ENCODE data around the gene GNG4. TPM values are rescaled to one million over a fixed set of nuclear protein-coding genes. Genes with fewer than 3 reads are reported as not detected.
"Not testable (repeated sequence)": the region's sequence is repeated elsewhere in the genome, so short reads cannot be mapped to it uniquely, and the experiment has no call there.

GNG4 gene
- total RNA-seq, 1 donor from 2014 or later: 0.13 TPM

DNA sequence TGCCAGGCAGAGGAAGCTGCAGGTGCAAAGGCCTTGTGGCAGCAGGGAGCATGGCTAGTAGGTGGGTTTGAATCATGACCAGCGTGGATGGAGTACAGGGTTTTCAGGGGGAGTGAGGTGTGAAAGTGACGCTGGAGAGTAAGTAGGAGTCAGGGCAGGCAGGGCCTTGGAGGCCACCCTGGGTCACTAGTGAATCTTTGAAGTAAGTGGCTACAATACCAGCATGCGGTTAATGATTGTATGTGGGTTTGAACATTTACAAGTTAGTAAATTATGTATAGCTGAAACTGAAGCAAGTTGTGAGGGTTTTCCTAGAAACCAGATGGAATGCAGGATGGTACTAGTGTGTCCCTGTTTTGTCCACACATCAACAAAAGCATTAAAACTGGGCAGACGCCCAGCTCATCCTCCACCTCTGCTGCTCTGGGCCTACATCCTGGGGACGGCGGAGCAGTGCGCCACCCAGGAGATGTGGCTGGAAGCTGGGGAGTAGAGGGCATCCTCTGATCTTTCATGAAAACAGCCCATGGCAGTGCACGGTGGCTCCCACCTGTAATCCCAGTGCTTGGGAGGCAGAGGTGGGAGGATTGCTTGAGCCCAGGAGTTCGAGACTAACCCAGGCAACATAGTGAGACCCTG, 104.2 kb downstream of the GNG4 start:
- DNase-seq (ENCODE audit: low read depth in 2 of 2): no peak

DNA sequence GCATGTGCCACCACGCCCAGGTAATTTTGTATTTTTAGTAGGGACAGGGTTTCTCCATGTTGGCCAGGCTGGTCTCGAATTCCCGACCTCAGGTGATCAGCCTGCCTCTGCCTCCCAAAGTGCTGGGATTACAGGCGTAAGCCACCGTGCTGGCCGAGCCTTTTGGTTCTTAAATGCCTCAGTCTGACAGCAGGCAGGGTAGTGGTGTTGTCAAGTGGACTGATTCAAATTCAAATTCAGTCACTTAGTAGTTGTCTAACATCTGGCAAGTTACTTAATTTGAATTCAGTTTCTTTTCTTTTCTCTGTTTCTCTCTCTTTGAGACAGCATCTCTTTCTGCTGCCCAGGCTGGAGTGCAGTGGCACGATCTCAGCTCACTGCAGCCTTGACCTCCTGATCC, 106.7 kb downstream of the GNG4 start:
- not testable (repeated sequence) for DNase-seq (ENCODE audit: low read depth in 2 of 2)

DNA sequence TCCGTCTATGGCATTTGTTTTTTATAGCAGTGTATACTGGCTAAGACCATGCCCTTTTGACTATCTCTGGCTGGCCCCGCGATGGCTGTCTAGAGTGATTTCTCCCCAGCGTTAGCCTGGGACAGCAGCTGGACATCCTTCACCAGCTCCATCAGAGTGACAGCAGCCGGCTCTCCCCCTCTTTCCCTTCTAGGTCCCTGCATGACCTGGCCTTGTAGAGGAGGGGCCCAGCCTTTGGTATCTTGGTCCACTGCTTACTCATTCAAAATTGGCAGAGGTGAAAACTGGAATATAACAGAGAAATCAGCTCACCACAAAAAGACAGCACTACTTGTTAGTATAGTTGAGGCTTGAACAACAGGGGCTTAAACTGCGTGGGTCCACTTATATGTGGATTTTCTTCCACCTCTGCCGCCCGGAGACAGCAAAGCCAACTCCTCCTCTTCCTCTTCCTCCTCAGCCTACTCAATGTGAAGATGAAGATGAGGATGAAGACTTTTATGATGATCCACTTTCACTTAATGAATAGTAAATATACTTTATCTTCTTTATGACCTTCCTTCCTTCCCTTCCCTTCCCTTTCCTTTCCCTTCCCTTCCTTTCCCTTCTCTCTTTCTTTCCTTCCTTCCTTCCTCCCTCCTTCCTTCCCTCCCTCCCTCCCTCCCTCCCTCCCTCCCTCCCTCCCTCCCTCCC, 116.0 kb downstream of the GNG4 start:
- no peak for DNase-seq (ENCODE audit: low read depth in 2 of 2)

DNA sequence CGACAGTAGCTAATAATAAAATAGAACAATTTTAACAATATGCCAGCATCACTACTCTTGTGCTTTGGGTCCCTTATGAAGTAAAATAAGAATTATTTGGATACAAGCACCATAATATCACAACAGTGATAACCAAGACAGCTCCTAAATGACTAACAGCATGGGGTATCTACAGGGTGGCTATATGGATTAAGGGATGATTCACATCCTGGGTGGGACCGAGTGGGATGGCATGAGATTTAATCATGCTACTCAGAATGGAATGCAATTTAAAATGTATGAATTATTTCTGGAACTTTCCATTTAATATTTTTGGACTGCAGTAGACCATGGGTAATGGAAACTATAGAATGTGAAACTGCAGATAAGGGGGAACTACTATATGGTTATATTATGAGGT, 117.2 kb downstream of the GNG4 start:
- DNase-seq (ENCODE audit: low read depth in 2 of 2): no peak

DNA sequence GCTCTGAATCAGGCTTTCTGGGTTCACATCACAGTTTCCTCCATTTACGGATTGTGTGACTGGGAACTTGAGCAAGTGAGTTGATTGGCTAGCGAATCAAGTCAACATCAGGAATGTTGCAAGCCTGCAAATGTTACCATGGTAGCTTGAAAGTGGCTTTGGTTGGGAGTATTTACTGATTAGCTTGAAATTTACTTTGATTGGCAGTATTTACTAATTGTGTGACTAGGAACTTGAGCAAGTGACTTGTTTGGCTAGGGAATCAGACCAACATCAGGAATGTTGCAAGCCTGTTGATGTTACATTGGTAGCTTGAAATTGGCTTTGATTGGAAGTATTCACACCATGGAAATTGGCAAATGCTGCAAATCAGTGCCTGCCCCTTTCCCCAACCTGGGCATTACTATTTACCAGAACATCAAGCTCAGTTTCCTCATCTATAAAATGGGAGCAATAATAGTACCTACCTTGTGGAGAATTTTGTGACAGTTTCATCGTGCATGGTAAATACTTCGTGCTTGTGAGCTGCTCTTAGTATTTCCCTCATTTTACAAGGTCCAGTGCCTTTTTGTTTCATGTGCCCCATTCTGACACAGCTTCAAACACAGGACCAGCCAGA, 122.3 kb downstream of the GNG4 start:
- no peak for DNase-seq (ENCODE audit: low read depth in 2 of 2)

DNA sequence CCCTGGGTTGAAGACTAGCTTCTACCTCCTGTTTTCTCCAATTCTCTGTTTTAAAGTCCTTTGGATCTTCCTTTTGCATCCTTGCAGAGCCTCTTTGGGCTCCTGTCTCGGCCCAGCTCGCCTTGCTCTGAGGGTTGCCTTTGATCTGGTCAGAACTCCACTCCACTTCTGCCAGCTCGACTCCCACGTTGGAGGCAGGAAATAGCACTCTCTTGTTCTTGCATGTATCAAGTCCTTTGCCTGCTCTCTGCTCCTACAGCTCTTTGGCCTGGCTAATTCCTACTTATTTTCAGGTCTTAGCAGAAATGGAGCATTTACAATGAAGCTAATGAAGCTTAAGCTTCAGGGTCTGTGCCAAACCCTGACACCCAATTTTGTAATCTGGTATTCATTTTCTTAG, 124.3 kb downstream of the GNG4 start:
- no peak for DNase-seq (ENCODE audit: low read depth in 2 of 2)

DNA sequence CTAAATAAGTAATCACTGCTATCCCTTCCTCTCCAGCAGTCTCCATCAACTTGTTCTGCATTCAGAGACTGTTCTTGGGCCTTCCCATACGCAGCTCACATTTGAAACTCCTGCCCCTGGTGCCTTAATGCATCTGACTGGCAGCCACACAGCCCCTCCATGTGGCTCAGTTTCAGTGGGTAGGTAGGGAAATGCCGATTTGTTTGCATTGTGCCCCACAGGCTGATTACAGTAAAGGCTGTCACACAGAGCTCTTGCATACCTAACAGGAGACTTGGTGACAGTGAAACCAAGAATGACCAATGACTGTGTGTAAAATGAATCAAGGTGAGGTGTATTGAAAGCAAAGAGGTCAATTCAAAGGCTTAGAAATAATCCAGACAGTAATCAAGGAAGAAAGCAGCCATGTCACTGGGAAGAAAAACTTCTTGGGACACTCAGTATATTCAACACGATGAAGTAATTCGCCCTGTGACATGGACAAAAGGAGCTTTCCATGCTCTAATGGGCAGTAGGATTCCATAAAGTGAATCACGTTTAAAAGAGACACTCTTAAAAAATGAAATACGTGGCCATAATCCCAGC, 132.6 kb downstream of the GNG4 start:
- DNase-seq (ENCODE audit: low read depth in 2 of 2): no peak

DNA sequence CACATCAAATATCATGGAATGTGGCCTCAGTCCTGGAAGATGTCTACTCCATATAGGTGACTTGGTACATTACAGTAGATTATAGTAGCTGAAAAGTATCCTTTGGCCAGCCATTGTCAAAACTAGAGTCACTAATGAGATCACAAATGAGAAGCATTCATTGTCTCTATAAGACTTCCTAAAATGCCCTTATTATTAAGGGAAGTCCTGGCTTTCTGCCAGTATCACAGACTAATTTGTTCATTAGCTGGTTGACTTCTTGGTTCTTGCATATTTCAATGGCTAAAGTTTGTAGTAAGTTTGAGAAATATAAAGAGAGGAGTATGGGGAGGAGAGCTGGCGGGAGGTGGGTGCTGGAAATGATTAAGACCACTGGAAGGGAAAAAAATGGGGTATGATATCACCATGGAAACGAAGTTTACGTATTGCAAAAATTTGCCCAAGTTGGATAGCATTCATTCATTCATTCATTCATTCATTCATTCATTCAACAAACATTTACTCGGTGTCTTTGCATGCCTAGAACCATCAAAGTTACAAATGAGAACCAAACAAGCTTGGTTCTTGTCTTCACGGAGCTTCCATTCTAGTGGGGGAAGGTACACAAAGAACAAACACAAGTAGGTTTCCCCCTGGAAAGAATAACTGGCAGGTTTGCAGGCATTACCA, 133.6 kb downstream of the GNG4 start:
- DNase-seq (ENCODE audit: low read depth in 2 of 2): no peak

DNA sequence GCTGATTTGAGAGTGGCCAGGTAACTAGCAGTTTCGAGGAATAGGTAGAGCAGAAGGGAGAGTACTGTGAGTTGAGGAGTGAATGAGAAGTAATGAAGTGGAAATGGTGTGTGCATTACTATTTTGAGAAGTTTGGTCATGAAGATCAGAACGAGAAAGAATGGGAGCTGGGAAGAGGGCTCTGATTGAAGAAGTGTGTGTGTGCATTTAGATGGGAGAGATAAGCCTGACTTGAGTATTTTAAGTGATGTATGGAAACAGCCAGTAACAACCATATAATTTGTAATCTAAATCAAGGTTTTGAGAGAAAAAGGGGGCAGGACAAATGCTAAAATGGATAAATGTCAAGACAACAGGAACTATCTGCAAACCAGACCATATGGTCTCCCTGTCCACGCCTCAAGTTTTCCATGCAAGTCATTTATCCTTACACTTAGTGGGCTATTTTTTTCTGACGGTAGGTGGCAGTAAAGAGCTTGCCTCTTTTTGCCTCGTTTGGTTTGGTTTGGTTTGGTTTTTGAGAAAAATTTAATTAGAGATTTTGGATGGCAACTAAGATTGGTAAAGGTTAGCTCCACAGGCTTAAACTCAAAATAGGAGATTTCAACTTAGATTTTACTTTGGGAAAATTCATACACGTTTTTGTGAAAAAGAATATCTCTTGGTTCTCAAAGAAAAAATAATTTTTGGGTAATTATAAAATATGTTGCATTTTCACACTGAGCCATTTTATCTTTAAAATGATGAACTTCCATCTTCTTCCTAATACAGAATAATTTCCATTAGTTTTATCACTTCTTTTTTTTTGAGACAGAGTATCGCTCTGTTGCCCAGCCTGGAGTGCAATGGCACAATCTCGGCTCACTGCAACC, 135.9 kb downstream of the GNG4 start:
- DNase-seq (ENCODE audit: low read depth in 2 of 2): peak; percentile 61 to 73

DNA sequence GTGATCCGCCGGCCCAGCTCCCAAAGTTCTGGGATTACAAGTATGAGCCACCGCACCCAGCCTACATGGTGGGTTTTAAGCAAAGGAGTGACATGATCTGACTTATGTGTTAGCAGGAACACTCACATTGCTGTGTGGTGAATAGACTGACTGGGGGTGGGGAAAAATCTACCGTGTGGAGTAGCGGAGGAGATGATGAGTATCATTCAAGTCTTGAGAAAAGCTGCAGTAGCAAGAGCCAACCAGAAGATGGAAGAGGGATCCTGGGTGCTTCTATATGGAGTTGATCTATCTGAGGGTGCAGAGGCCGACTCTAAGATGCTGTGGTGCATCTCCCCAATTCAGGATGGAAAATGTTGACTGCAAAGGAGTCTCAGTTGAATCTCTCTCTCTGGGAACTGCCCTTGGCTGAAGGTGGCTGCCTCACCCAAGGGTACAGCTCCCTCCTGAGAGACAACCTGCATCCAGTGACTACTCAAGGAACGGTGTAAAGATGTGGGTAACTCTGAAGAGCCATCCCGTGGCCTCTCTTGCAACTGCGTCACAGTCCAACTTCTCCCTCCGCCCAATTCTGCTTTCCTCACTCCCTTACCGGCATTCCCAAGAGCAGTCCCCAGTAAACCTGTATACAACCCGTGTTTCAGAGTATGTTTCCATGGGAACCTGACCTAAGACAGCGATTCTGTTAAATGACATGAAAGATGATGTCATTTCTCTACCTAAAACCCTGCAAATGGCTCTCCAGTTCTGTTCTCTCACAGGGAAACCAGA, 137.9 kb downstream of the GNG4 start:
- peak in 1 of 2 donors; percentile 12 for DNase-seq (ENCODE audit: low read depth in 2 of 2)

DNA sequence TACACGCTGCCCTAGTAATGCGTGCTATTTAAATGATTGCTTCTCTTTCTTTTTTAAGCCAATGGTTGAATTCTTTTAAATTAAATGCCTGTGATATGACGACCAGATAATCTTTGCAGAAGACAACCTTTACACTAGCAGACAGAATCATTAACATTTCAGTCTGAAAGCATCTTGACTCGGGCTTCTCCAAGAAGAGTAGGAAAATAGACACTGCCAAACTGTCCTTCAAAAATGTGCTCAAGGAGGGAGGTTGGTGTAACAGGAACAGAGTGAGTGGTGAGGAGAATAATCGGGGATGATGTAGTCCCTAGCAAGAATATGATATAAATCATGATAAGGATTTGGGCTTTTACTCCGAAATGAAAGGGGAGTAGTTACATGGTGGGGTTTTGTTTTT, 138.8 kb downstream of the GNG4 start:
- DNase-seq (ENCODE audit: low read depth in 2 of 2): no peak

DNA sequence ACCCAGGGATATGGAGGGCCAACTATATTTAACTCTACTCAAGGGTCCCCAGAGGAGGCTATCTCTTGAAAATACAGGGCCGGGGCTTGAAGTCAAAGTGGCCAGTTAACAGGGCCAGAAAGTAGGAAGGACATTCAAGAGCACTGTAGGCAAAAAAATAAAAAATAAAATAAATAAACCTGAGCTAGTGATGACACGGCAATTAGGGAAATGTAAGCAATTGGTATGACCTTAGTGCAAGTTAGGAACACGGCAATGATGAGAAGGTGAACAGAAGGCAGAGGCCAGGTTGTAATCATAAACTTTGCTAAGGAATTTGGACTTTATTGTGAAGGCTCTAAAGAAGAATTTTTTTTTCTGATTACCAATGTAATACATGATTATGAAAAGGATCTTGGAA, 142.0 kb downstream of the GNG4 start:
- DNase-seq (ENCODE audit: low read depth in 2 of 2): no peak

DNA sequence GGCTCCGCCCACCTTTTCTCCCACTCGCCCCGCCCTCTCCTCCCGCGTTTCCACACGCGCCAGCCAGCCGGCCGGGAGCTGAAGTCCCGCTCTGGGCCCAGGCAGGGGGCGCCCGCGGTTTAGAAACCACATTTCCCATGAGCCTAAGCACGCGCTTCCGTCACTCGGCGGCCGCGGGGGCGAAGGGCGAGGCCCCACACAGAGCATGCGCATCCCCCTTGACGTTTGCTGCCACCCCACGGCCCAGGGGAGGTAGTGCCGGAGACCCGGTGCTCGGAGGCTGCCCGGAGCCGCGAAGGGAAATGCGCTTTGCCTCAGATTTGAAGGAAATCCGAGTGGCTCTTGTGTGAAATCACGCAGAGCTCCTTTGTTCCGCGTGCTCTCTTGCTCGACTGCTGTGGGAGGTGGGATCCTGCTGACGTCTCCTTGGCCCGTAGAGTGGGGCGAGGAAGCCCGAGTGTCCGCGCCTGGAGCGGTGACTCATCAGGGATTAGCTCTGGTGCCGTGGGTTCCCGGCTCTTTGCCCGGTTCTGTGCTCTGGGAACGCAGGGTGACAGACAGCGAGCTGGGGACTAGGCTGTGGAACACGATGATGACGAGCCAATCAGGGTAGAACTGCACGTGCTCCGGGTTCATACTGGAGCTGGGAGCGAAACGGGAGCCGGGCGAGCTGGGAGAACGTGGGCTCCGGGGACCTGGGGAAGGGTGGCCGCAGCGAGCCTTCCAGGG, 144.9 kb downstream of the GNG4 start:
- DNase-seq (ENCODE audit: low read depth in 2 of 2): peak; percentile 96 to 99

DNA sequence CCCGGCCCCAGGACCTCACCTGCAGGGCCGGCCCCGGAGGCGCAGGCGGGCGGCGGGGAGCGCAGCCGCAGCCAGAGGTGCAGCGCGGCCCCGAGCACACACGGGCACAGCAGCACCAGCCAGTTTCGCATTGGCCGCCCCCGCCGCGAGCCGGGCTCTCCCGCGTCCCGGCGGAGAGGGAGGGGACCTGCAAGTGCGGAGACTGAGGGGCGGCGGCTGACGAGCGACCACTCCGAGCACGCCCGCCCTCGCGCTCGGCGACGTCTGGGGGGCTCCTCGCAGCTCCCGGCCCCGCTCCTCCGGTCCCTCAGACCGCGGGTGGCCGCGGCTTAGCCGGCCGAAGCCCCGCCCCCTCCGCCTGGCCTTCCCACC, 145.5 kb downstream of the GNG4 start, which contains the start of gene B3GALNT2:
Gene B3GALNT2 (minus strand): TSS at position 331 of the 372 bp plus-strand sequence. CDS start 200 bp downstream, at position 131.
- no peak for DNase-seq (ENCODE audit: low read depth in 2 of 2)

DNA sequence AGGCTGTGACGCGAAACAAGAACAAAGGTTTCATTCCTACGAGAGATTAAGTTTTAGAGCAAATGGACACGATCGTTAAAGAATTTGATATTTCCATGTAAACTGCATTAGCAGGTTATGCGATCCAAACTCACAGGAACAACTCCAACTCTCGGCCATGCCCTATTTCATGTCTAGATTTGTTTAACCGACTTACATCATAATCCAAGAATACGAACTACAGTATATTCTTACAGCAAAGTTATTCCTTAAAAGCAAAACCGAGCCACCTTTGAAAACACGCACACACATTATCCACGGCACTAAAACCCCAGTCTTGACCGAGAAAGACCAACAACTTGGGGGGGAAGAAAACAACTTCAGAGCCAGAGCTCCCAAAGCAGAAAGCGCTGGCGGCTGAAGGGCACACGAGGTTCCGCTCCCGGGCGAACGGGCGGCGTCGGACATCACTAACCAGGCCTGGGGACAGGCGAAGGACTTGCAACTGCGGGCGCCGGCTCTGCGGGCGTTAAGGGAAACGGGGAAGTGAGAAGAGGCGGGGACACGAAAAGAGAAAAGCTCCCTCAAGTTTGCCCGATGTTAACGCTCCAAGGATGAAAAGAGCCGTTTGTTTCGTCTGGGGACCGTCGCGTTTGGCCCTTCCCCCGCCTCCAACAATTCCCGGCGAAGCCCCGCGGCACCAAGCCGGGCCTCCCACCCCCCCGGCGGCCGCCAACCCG, 146.0 kb downstream of the GNG4 start:
- DNase-seq (ENCODE audit: low read depth in 2 of 2): peak in 1 of 2 donors; percentile 62

DNA sequence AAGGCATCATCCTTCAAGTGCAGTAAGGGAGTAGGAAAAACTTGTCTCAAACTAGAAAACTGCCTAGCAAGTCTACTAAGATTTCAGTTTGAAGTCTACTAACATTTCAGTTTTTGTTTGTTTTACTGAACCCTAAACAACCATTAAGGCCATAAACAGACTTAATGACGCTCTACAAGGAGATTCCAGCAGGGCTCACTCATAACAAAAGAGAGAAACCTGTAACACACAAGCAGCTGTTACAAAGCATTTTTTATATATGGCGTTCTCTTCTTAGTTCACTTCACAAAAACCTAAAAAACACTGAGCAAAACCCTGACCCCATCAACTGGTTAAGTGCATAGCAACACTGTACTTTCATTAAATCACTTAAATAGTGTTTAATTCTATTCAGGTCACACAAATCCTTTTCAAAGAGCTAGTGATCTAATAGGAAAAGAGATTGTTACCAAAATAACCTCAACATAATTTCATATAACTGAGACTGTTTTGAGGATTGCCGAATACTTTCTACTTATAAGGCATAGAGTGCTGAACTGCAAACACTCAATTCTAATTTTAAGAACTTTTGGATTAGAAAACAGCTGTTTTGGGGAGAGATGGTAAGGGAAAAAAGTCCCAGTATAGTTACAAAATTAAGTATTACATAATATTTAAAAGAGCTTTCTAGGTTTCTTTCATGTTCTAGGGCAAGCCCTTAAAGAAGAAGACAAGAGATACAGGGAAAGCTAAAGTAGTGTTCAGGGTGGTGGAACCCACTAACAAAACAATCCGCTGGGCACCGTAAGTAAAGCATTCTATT, 146.8 kb downstream of the GNG4 start:
- peak in 1 of 2 donors; percentile 23 for DNase-seq (ENCODE audit: low read depth in 2 of 2)

DNA sequence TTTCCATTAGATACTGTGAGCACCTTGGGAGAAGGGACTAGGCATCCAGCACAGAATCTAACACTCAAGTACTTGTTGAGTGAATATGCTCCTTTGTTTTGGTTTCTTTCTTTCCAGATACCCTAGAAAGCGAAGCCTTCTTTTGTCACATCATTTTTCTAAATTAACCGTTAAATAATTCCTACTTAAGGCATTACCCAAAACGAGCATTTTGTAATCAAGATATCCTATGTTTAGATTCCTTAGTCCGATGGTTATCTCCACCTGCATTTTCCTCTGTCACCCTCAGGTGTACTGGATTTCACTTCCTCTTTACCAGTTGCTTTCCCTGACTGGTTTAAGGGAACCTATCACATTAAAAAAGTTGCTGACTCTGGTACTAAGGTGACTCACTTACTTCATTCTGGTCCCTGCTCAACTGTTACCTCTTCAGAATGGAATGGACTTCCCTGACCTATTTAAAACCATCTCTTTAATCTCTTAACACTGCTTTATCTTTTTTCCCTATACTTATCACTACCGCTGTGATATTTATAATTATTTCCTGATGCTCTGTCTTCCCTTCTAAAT, 148.5 kb downstream of the GNG4 start:
- DNase-seq (ENCODE audit: low read depth in 2 of 2): no peak

All from dermis microvascular lymphatic vessel endothelial cell (primary cell).